GM23248 (cell line): ENCODE results near the gene STAM2. TPM values are rescaled to one million over a fixed set of nuclear protein-coding genes. Genes with fewer than 3 reads are reported as not detected.
"Not testable (repeated sequence)": the region's sequence is repeated elsewhere in the genome, so short reads cannot be mapped to it uniquely, and the experiment has no call there.

Source experiments
- DNase-seq: peaks from one replicate; pipeline ENCODE4 v3.0.0-alpha.2; 2015
- H2AFZ ChIP-seq: fragments of 200-600 bp; sonication (generic); 2 replicates; pipeline ENCODE4 v1.6.1; 2016; ENCODE audit warnings: antibody characterized with exemption
- H3F3A ChIP-seq: fragments of 200-600 bp; sonication (generic); 2 replicates; pipeline ENCODE4 v1.6.1; 2016; ENCODE audit warnings: mild to moderate bottlenecking, antibody characterized with exemption, mixed run types; ENCODE audit not compliant: insufficient read depth
- H3K27ac ChIP-seq: fragments of 200-600 bp; sonication (generic); 2 replicates; pipeline ENCODE4 v1.5.1; 2016; ENCODE audit warnings: mild to moderate bottlenecking
- H3K27me3 ChIP-seq: fragments of 200-600 bp; sonication (generic); replicated peaks from 2 replicates; pipeline ENCODE4 v1.6.1; 2016; ENCODE audit warnings: mild to moderate bottlenecking; ENCODE audit not compliant: insufficient read depth
- H3K36me3 ChIP-seq: fragments of 200-600 bp; sonication (generic); 2 replicates; pipeline ENCODE4 v1.6.1; 2016; ENCODE audit warnings: low read depth, mild to moderate bottlenecking
- H3K4me1 ChIP-seq: fragments of 200-600 bp; sonication (generic); 2 replicates; pipeline ENCODE4 v1.6.1; 2016; ENCODE audit warnings: mild to moderate bottlenecking; ENCODE audit not compliant: insufficient read depth
- H3K4me2 ChIP-seq: fragments of 200-600 bp; sonication (generic); one replicate; pipeline ENCODE4 v1.6.1; 2016; ENCODE audit warnings: mild to moderate bottlenecking; ENCODE audit not compliant: unreplicated experiment
- H3K4me3 ChIP-seq: fragments of 200-600 bp; sonication (generic); 2 replicates; pipeline ENCODE4 v1.5.1; 2016; ENCODE audit warnings: mild to moderate bottlenecking
- H3K79me2 ChIP-seq: fragments of 200-600 bp; sonication (generic); 2 replicates; pipeline ENCODE4 v1.6.1; 2016; ENCODE audit warnings: mild to moderate bottlenecking; ENCODE audit not compliant: insufficient read depth
- H3K9ac ChIP-seq: fragments of 200-600 bp; sonication (generic); 2 replicates; pipeline ENCODE4 v1.6.1; 2016; ENCODE audit warnings: mild to moderate bottlenecking
- H3K9me2 ChIP-seq: fragments of 200-600 bp; sonication (generic); 2 replicates; pipeline ENCODE4 v1.6.1; 2016; ENCODE audit warnings: mixed run types, mild to moderate bottlenecking, moderate library complexity; ENCODE audit not compliant: insufficient read depth
- H3K9me3 ChIP-seq: fragments of 200-600 bp; sonication (generic); one replicate; pipeline ENCODE4 v1.6.1; 2017; ENCODE audit warnings: low read depth
- H4K20me1 ChIP-seq: fragments of 200-600 bp; sonication (generic); 2 replicates; pipeline ENCODE4 v1.6.0; 2016; ENCODE audit not compliant: insufficient read depth
- EZH2 ChIP-seq: fragments of 200-600 bp; sonication (generic); IDR thresholded peaks from 2 replicates; pipeline ENCODE4 v1.6.1; 2018; ENCODE audit warnings: antibody characterized with exemption, mild to moderate bottlenecking; ENCODE audit not compliant: insufficient read depth, poor library complexity, severe bottlenecking
- EZH2phosphoT487 ChIP-seq: fragments of 200-600 bp; sonication (generic); IDR thresholded peaks from 2 replicates; pipeline ENCODE4 v1.6.1; 2018; ENCODE audit warnings: antibody characterized with exemption, moderate library complexity, mild to moderate bottlenecking, low read depth; ENCODE audit not compliant: insufficient read depth
- WGBS, 2 experiments: methylation state at CpG; one replicate each; pipeline ENCODE4 v1.1.6; 2015 to 2017; ENCODE audit warnings: low lambda C conversion rate in 2 of 2, low coverage in 1 of 2; ENCODE audit errors: missing lambda C conversion rate in 2 of 2; 5-methylcytosine and 5-hydroxymethylcytosine counted together
- in situ Hi-C: fragments of 300-500 bp; cut with MboI; formaldehyde crosslinking; loops from 2 replicates; pipeline ENCODE4 v1.15.0; 2020
- polyA plus RNA-seq: library from polyadenylated mRNA; unstranded; fragments of >200 nt; fragmentation: Nextera tagmentation; extraction: Ambion mirVana; gene quantifications from 2 replicates; pipeline ENCODE4 v1.2.1, GENCODE V29; 2016
- total RNA-seq: library from RNA; depleted of rRNA; stranded (reverse); fragments of >200 nt; shearing (Covaris generic); gene quantifications from 2 replicates; pipeline ENCODE4 v1.2.3, GENCODE V29; 2014

Gene STAM2
- total and polyA plus RNA-seq, 2 experiments from 2014 or later, result 14.9 to 29.6 TPM

- H3F3A ChIP-seq, result peaks cover 23% of the 10 kb centered on the region
- H3K36me3 ChIP-seq, result no peaks in the 10 kb centered on the region
- H3K9ac ChIP-seq, result peak overlapping the region; percentile 51
- peaks cover 100% of the 10 kb centered on the region for H3K79me2 ChIP-seq
- H3K27me3 ChIP-seq, result no peaks in the 10 kb centered on the region
- peak overlapping the region; percentile 66 for H3K4me3 ChIP-seq
- H2AFZ ChIP-seq, result no peak overlapping the region
- H3K9me2 ChIP-seq, result no peaks in the 10 kb centered on the region
- DNase-seq, result peak; percentile 10
- 6 to 10% methylated on average over 2 of the region's 2 CpGs for WGBS, 2 experiments
- no peaks in the 10 kb centered on the region for H3K9me3 ChIP-seq
- peaks cover 17% of the 10 kb centered on the region for H3K4me1 ChIP-seq
- H3K4me2 ChIP-seq, result peak overlapping the region; percentile 84
- H4K20me1 ChIP-seq, result peaks cover 8% of the 10 kb centered on the region; the same call in 1 of the 2 replicates
- no peak for TF ChIP-seq EZH2phosphoT487
- TF ChIP-seq EZH2, result no peak
- in situ Hi-C loops, result loop anchor here (10.0 kb wide), 1 partner anchor 122 kb away; no protein-coding TSS in a partner anchor
- H3K27ac ChIP-seq, result peak overlapping the region; percentile 52
These were observed 8.5 kb downstream of the STAM2 start for GRCh38 chr2:152167065-152167464.

- WGBS, 2 experiments, result 3% methylated on average over 3 of the region's 3 CpGs
- Histone ChIP-seq H3K36me3 (no peaks in the 10 kb centered on the region), H3F3A (peaks cover 19% of the 10 kb centered on the region), H3K4me2 (peak overlapping the region; percentile 84), H3K27ac (peak overlapping the region; percentile 52), H3K9me2 (no peaks in the 10 kb centered on the region), H3K9ac (peak overlapping the region; percentile 51), H3K4me3 (peak overlapping the region; percentile 66), H3K79me2 (peaks cover 100% of the 10 kb centered on the region), H4K20me1 (peaks cover 8% of the 10 kb centered on the region; the same call in 1 of the 2 replicates), H3K9me3 (no peaks in the 10 kb centered on the region), H3K4me1 (peaks cover 14% of the 10 kb centered on the region), H2AFZ (no peak overlapping the region), H3K27me3 (no peaks in the 10 kb centered on the region)
- TF ChIP-seq EZH2phosphoT487, result no peak
- TF ChIP-seq EZH2, result no peak
- in situ Hi-C loops, result loop anchor here (10.0 kb wide), 1 partner anchor 122 kb away; no protein-coding TSS in a partner anchor
- peak; percentile 72 for DNase-seq
These were observed 8.9 kb downstream of the STAM2 start for GRCh38 chr2:152166633-152167032.

GRCh38 chr2:152165780-152166179 is 9.8 kb downstream of the STAM2 start:
- in situ Hi-C loops, result loop anchor here (10.0 kb wide), 1 partner anchor 121 kb away; no protein-coding TSS in a partner anchor
- no peak overlapping the region for H2AFZ ChIP-seq

DNA sequence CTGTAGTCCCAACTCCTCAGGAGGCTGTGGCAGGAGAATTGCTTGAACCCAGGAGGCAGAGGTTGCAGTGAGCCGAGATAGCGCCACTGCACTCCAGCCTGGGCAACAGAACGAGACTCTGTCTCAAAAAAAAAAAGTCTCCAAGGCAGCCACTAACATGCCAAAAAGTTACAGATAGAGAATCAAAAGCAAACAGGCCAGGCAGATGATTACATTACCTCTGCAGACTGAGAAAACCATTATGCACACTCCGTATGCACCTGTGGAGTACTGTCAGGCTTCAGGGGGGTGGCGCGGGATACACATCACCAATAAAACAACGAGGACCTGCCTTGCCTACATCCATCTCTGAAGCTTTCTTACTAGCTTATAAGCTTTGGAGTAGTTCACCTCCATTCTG is 10.3 kb downstream of the STAM2 start:
- Histone ChIP-seq H3K9me2 (no peaks in the 10 kb centered on the region), H3K36me3 (no peaks in the 10 kb centered on the region), H3K9ac (no peak overlapping the region), H3K4me2 (no peak overlapping the region), H3K9me3 (no peaks in the 10 kb centered on the region), H3K27ac (no peak overlapping the region), H3K27me3 (no peaks in the 10 kb centered on the region), H3K4me3 (no peak overlapping the region), H2AFZ (no peak overlapping the region), H3K79me2 (peaks cover 90% of the 10 kb centered on the region), H3F3A (peaks cover 15% of the 10 kb centered on the region), H3K4me1 (peaks cover 14% of the 10 kb centered on the region), H4K20me1 (peaks cover 8% of the 10 kb centered on the region; the same call in 1 of the 2 replicates)
- 88 to 91% methylated on average over 7 of the region's 7 CpGs for WGBS, 2 experiments
- in situ Hi-C loops, result loop anchor here (10.0 kb wide), 1 partner anchor 121 kb away; no protein-coding TSS in a partner anchor
- DNase-seq, result no peak
- TF ChIP-seq EZH2phosphoT487 (no peak), EZH2 (no peak)

More at GRCh38 chr2:152165780-152166179, 9.8 kb downstream of the STAM2 start:
- Histone ChIP-seq H3K9me3 (no peaks in the 10 kb centered on the region), H3K4me1 (peaks cover 14% of the 10 kb centered on the region), H4K20me1 (peaks cover 8% of the 10 kb centered on the region; the same call in 1 of the 2 replicates), H3K9me2 (no peaks in the 10 kb centered on the region), H3K4me2 (no peak overlapping the region), H3K79me2 (peaks cover 95% of the 10 kb centered on the region), H3F3A (peaks cover 15% of the 10 kb centered on the region), H3K36me3 (no peaks in the 10 kb centered on the region), H3K27ac (no peak overlapping the region), H3K4me3 (no peak overlapping the region), H3K9ac (no peak overlapping the region), H3K27me3 (no peaks in the 10 kb centered on the region)
- TF ChIP-seq EZH2 (no peak), EZH2phosphoT487 (no peak)
- WGBS, 2 experiments, result 94% methylated on average over 7 of the region's 7 CpGs
- DNase-seq, result no peak

DNA sequence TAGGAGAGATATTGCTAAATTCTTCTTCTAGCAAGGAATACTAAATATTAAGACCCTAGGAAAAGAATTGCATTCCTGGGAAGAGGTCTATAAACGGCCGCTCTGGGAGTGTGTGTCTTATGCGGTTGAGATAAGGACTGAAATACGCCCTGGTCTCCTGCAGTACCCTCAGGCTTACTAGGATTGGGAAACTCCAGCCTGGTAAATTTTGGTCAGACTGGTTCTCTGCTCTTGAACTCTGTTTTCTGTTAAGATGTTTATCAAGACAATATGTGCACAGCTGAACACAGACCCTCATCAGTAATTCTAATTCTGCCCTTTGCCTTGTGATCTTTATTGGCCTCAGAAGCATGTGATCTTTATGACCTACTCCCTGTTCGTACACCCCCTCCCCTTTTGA is 11.9 kb downstream of the STAM2 start:
- in situ Hi-C loops, result loop anchor here (10.0 kb wide), 1 partner anchor 119 kb away; no protein-coding TSS in a partner anchor
- DNase-seq, H4K20me1 ChIP-seq, H2AFZ ChIP-seq, H3K9me3 ChIP-seq, H3K27me3 ChIP-seq, H3K27ac ChIP-seq, H3K36me3 ChIP-seq, H3K4me2 ChIP-seq, H3K9ac ChIP-seq, H3K9me2 ChIP-seq, H3K4me3 ChIP-seq: not testable (repeated sequence)
- H3F3A ChIP-seq, result peaks cover 15% of the 10 kb centered on the region
- peaks cover 14% of the 10 kb centered on the region for H3K4me1 ChIP-seq
- H3K79me2 ChIP-seq, result peaks cover 83% of the 10 kb centered on the region
- WGBS, 2 experiments, result 75 to 79% methylated on average over 5 of the region's 5 CpGs
